Transverse colon (tissue), 4 donors: ENCODE results near the gene C21orf58.

Experiments
- CTCF ChIP-seq, 5 experiments: fragments of 200-600 bp in 3 of 5; fragments of 450-650 bp in 2 of 5; sonication (generic) in 3 of 5; IDR thresholded peaks; 1 replicate in 2 of 5; 2 replicates in 3 of 5; pipeline ENCODE4 v1.5.1; 2016 to 2017; ENCODE audit warnings: antibody characterized with exemption in 5 of 5, inconsistent platforms in 3 of 5, mild to moderate bottlenecking in 2 of 5, moderate library complexity in 1 of 5
- EP300 ChIP-seq: sonication (generic); formaldehyde crosslinking; IDR thresholded peaks from one replicate; pipeline ENCODE4 v1.6.1; 2017; ENCODE audit warnings: antibody characterized with exemption, low read depth
- POLR2A ChIP-seq: fragments of 450-650 bp; IDR thresholded peaks from one replicate; pipeline ENCODE4 v1.6.1; 2016; ENCODE audit warnings: antibody characterized with exemption, mild to moderate bottlenecking, moderate library complexity
- POLR2AphosphoS5 ChIP-seq, 3 donors: sonication (generic); formaldehyde crosslinking; IDR thresholded peaks; one replicate each; pipeline ENCODE4 v1.6.1; 2016; ENCODE audit warnings: antibody characterized with exemption in 3 of 3

DNA sequence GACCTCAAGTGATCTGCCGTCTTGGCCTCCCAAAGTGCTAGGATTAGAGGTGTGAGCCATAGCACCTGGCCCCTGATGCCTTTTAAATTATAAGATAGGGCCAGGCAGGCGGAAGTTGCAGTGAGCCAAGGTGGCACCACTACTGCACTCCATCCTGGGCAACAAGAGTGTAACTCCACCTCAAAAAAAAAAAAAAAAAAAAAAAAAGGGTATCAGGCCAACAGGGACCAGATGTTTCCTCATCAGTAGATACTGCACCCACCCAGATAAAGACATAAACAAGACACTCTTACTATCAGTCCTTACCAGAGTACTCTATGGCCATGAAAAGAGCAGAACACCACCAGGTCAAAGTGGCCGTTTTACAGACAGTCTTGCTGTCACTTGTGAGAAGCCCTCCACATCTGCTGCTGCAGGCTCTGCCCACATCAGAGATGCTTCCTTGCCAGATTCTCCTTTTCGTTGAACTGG, 3.3 kb downstream of the C21orf58 start:
- TF ChIP-seq CTCF (IDR thresholded peaks at IDR 0.05) (no peak), POLR2A (no peak), POLR2AphosphoS5 (IDR thresholded peaks at IDR 0.05) (no peak), EP300 (no peak)
